GM21786 (cell line): Measurements from ENCODE around the gene GNB5.

Experiments used
- ATAC-seq: cut with Tn5 transposase; IDR thresholded peaks from one replicate; pipeline ENCODE4 v1.9.1; 2021; ENCODE audit not compliant: unreplicated experiment

The GNB5 gene

DNA sequence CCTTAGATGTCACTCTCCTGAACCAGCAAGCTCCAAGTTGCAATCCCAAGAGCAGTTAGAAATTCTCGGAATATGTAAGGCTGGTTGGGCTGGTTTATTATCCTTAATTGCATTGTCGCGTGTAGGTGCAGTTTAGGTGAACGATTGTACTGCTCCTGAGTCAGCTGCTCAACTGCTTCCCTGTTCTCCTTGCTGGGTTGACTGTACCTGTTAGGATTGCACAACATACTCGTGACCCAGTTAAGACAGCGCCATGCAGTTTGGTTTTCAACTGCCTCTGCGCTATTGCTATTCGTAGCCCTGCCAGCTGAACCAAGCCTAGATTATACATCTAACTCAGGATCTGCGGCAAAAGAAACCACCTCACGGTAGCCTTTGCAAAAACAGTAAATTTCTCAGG, 119.6 kb downstream of the GNB5 start:
- no peak for ATAC-seq

DNA sequence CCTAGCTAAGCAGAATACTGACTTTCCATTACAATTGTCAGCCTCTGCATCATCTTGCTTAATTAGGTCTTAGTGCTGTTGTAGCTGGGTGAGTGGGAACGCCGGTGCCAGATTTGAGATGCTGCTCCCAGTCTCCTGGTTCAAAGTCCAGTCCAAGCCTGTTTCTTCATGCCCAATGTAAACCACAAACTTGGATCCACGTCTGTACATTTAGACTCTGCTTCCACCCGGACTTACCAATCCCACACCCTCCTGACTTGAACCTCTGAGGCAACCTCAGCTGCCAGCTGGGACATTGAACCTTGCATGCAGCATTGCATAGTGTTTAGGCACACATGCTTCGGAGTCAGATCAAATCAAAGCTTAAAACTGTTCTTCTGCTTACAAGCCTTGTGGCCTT, 121.6 kb downstream of the GNB5 start:
- ATAC-seq, result no peak

DNA sequence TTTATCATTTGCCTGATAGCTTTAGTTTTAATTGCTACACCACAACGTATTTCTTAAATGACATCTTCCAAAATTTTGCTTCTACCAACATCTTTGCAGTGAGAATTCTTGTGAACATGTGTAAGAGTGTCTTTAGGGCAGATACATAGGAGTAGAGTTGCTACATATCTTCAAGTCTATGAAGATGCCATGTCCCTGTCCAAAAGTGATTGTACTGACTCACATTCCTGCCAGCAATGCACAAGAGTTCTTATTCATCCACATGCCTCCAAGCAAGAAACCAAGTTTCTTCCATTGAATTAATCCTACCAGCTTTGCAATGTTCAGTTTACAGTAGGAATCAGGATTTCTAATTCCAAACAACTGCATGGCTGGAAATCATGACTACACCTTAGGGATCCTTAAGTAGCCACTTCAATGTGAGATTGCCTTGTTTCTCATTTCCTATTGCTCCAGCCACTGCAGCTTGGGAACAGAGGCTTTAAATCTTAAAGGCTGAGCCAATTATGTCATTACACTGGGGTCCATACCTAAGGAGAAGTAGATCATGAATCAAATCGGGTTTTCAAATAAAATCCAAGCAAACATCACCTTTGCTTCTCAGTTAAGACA, 123.1 kb downstream of the GNB5 start:
- no peak for ATAC-seq

DNA sequence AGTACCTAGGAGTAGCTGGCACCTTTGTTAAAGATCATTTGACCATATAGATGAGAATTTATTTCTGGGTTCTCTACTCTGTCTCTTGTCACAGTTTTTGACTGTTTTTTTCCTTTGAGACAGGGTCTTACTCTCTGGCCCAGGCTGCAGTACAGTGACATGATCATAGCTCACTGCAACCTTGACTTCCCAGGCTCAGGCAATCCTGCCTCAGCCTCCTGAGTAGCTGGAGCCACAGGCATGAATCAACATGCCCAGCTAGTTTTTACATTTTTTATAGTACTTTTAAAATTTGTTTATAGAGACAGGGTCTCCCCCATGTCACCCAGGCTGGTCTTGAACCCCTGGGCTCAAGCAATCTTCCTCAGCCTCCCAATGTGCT, 123.7 kb downstream of the GNB5 start:
- ATAC-seq, result no peak

DNA sequence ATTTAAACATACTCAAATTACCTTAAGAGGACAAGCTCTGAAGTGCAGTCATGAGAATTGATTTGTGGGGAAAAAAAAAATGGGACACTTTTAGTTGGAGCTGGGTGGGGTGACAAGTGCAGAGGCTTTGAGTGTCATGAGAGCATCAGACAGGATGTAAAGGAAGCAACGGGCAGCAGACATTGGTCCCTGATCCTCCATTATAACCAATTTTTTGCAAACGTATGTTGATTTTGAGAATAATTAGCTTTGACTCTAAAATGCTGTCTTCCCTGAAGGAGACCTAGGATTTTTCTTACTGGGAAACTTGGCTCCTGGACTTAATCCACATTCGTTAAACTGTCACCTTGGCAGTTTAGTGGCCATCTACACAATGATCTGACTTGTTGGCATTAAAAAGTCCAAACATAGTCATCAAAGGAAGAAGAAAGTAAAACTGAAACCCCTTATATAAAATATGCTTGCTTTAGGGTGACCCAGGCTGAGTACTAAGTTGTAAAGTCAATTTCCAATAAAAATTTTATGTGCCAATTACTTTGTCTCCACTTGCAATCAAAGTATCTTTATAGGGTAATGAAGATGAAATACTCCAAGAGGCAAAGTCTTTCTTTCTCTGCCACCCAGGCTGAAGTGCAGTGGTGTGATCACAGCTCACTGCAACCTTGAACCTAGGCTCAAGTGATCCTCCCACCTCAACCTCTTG, 124.2 kb downstream of the GNB5 start:
- ATAC-seq, result no peak
